GM12891 (cell line): ENCODE data around the gene B3GNT3.

Experiments used
- POLR2A ChIP-seq: IDR thresholded peaks from 2 replicates; pipeline ENCODE4 v1.6.1; 2011; ENCODE audit warnings: low read depth, low read length, control low read depth
- POLR2AphosphoS5 ChIP-seq: IDR thresholded peaks from 2 replicates; pipeline ENCODE4 v1.6.1; 2011; ENCODE audit warnings: low read depth, low read length, control low read depth
- TAF1 ChIP-seq: IDR thresholded peaks from 2 replicates; pipeline ENCODE4 v1.6.1; 2011; ENCODE audit warnings: low read depth, low read length, control low read depth

GRCh38 chr19:17854061-17854460 is 59.1 kb downstream of the B3GNT3 start:
- TF ChIP-seq POLR2AphosphoS5 (no peak), POLR2A (no peak), TAF1 (no peak)
